DOHH2 (cell line): ENCODE data around the gene RABGAP1L.

ENCODE experiments used
- EZH2phosphoT487 ChIP-seq: fragments of 200-600 bp; sonication (generic); IDR thresholded peaks from 2 replicates; pipeline ENCODE4 v1.6.1; 2017; ENCODE audit warnings: borderline replicate concordance, mild to moderate bottlenecking, antibody characterized with exemption, low read length, moderate library complexity, mixed read lengths
- TF ChIP-seq, protein P1 (sequence below): fragments of 200-600 bp; sonication (generic); IDR thresholded peaks from one replicate; pipeline ENCODE4 v1.5.1; 2014; ENCODE audit warnings: antibody characterized with exemption, mild to moderate bottlenecking, low read depth, low read length; ENCODE audit not compliant: poor library complexity, severe bottlenecking

DNA sequence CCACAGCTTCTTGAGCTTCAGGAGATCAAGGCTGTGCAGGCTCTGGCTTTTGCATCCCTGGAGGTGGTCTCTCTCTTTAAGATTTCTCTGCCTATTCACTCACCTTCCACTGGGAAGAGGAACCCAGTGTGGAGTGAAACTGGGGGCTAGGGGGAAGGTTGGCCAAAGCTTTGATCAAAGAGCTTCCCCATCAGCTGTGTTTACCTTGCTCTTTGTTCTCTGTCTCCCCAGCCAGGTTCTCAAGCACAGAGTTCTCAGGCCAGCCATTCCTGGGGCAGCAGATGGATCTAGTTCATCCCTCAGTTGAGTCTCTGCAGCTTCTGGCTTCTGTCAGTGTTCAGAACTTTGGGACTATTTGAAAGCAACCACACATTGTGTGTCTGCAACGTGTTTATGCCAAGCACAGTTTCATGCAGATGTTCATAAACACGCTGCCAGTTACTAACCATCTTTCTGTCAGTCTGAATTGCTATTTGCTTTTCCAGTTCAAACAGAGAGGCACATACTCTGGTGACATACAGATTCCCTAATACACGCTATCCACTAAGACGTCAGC, 881.1 kb downstream of the RABGAP1L start:
- TF ChIP-seq, protein P1, sequence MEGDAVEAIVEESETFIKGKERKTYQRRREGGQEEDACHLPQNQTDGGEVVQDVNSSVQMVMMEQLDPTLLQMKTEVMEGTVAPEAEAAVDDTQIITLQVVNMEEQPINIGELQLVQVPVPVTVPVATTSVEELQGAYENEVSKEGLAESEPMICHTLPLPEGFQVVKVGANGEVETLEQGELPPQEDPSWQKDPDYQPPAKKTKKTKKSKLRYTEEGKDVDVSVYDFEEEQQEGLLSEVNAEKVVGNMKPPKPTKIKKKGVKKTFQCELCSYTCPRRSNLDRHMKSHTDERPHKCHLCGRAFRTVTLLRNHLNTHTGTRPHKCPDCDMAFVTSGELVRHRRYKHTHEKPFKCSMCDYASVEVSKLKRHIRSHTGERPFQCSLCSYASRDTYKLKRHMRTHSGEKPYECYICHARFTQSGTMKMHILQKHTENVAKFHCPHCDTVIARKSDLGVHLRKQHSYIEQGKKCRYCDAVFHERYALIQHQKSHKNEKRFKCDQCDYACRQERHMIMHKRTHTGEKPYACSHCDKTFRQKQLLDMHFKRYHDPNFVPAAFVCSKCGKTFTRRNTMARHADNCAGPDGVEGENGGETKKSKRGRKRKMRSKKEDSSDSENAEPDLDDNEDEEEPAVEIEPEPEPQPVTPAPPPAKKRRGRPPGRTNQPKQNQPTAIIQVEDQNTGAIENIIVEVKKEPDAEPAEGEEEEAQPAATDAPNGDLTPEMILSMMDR: no peak
- TF ChIP-seq EZH2phosphoT487: no peak
